D721Med (cell line): ENCODE data around the gene CLSTN2.

ENCODE experiments used
- DNase-seq: peaks from one replicate; pipeline ENCODE4 v3.0.0; 2011; ENCODE audit warnings: low spot score; ENCODE audit not compliant: insufficient read length
- FAIRE-seq: peaks from 2 replicates; lab custom pipeline; 2011; peaks lifted over from hg19 to GRCh38; lab: Jason Lieb, UNC
- TF ChIP-seq, protein P1 (sequence below): IDR thresholded peaks from 2 replicates; pipeline ENCODE4 v1.5.1; 2012; ENCODE audit warnings: mild to moderate bottlenecking, control low read depth; ENCODE audit not compliant: insufficient read depth; ENCODE audit errors: missing control alignments

The CLSTN2 gene

DNA sequence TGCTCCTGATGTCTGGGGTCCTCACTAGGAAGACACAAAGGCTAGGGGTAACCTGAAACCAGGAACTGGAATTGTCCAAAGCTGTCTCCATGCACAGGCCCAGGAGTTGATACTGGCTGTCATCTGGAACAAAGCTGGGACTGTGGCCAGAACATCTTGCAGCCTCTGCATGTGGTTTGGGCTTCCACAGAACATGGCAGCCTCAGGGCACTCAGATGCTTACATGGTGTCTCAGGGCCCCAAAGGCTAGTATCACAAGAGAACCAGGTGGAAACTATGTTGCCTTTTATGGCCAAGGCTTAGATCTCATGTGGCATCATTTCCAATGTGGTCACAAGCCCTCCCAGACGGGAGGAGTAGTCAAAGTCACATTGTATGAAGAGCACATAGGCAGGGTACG lies 407.7 kb downstream of the CLSTN2 start:
- TF ChIP-seq, protein P1, sequence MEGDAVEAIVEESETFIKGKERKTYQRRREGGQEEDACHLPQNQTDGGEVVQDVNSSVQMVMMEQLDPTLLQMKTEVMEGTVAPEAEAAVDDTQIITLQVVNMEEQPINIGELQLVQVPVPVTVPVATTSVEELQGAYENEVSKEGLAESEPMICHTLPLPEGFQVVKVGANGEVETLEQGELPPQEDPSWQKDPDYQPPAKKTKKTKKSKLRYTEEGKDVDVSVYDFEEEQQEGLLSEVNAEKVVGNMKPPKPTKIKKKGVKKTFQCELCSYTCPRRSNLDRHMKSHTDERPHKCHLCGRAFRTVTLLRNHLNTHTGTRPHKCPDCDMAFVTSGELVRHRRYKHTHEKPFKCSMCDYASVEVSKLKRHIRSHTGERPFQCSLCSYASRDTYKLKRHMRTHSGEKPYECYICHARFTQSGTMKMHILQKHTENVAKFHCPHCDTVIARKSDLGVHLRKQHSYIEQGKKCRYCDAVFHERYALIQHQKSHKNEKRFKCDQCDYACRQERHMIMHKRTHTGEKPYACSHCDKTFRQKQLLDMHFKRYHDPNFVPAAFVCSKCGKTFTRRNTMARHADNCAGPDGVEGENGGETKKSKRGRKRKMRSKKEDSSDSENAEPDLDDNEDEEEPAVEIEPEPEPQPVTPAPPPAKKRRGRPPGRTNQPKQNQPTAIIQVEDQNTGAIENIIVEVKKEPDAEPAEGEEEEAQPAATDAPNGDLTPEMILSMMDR = no peak
- FAIRE-seq = no peak
- DNase-seq = no peak

DNA sequence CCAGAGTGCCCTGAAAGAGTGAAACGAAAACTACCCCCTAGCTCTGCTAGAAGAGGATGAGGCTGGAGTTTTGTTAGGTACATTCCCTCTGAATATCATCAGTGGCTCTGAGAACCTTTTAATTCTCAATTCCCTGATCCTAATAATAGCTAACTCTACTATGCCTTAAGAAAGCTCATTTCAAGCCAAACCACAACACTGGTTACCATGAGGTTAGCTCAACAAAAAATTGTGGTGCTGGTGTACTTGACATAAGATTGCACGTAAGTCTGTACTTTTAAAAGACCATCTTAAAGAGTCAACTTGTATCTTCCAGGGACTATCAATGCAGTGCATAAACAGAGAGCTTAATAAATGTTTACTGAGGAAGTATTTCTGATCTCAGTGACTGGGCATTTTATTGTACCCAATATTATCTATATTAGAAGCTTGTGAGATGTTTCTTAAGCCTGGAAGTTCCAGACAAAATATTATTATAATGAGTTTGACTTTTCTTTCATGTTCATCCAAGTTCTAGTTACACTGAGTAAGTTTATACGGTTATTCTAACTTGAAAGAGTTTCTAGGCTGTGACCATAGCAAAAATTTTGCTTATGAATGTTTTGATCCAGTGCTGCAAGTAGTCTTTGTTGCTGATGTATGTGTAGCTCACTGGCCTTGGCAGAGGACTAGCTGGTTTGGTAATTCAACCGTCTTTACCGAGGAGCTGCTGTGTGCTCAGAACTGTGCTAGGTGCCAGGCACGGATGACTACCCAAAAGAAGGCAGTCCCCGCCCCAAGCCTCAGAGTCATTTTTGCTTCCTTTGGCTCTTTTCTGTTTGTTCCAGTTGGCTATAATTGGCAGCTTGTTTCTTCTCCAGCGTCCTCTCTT lies 408.5 kb downstream of the CLSTN2 start:
- TF ChIP-seq, protein P1 = no peak
- no peak for DNase-seq
- no peak for FAIRE-seq

DNA sequence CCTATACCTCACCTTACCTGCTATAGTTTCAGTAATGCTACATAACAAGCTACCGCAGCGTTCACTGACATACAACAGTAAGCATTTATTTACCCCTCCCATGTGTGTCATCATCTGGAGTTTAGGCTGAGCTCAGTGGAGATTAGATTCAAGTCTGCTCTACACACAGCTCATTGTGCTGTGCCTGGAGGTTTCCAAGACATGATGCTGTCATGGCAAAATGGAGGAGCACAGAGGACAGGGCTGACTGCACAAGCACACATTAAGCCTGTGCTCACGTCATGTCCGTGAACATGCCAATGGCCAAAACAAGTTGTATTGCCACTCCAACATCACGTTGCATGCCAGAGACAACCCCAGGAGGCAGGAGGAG lies 409.1 kb downstream of the CLSTN2 start:
- DNase-seq (no peak), FAIRE-seq (no peak)

DNA sequence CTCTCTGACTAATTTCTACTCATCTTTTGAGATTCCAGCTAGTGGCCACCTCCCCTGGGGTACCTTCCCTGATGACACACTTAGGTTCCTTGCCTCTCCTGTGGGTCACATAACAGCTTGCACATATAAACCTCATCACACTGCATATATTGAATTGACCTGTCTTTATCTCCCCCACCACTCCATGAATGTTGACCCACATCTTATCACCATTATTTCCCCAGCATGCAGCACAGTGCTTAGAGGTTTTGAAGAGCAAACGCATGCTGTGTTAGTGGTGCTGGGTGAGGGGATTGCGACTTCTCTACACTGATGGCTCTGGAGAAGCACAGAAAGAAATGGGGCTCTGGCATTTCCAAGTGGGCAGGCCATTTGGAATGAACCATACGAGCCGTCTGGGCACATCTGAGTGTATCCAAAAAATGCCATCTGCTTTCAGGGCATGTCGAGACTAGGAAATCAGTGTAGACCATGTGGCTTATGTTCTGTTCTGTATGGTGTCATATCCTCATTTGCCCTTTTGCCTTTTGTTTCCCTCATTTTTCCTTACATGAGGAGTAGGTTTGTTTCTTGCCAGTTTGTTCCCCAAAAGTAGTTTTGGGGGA lies 409.7 kb downstream of the CLSTN2 start:
- no peak for FAIRE-seq
- TF ChIP-seq, protein P1 = no peak
- DNase-seq = no peak

More for the DNA sequence above, 409.1 kb downstream of the CLSTN2 start:
- TF ChIP-seq, protein P1 = no peak

DNA sequence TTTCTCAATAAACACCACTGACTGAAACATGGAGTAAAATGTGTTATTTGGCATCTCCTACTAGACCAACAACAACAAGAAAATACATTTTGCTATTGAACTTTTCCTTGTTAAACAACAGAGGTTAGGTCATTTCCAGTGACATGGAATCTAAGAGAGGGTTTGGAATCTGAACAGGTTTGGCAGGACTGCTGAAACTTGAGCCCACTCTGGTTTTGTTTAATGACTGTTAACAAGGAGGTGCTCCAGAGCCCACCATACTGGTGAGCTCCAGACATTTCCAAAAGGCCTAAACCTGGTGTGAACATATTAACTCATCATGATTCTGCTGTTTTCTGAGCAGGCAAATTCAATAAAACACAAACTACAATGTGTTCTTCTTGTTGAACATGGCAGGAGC lies 412.2 kb downstream of the CLSTN2 start:
- no peak for FAIRE-seq
- DNase-seq = no peak
- TF ChIP-seq, protein P1 = no peak

DNA sequence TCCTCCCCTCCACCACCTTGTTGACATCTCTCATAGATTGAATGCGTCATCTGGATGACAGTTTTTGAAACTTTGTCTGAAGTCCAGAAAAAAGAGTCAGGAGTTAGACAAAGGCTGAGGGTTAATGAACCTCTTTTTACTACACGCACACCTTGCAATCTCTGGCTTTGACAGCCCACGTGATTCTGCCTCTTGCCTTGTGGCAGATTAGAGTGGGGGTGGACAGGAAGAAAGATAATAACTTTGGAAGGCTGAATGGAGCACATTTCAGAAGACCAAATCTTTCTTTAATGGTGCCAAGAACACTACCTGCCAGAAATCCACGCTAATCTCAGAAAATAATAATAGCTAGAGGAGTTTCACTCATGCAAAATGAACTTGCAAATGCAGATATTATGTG lies 415.0 kb downstream of the CLSTN2 start:
- FAIRE-seq = no peak
- TF ChIP-seq, protein P1 = no peak
- DNase-seq = no peak

DNA sequence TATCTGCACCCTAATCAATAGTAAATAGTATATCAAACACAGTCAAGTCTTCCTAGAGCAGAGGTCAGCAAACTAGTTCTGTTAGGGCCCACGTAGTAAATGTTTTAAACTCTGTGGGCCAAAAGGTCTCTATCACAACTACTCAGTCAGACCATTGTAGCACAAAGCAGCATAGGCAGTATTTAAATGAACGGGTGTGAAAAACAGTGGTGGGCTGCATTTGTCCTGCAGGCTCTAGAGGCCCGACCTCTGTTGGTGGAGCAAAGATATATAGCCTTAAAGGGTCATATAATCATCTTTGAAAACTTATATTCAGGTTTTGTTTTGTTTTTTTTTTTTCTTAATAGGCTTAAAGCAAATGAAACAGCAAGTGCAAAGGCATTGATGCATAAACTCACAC lies 416.5 kb downstream of the CLSTN2 start:
- TF ChIP-seq, protein P1 = peak; percentile 0
- DNase-seq = no peak
- FAIRE-seq = no peak
